Neural cell (in vitro differentiated cells): ENCODE data around the gene BFSP1.

Source experiments
- CTCF ChIP-seq: fragments of 450-650 bp; IDR thresholded peaks from 2 replicates; pipeline ENCODE4 v1.5.1; 2014; ENCODE audit warnings: antibody characterized with exemption, mild to moderate bottlenecking, moderate library complexity; ENCODE audit not compliant: poor library complexity, severe bottlenecking
- EP300 ChIP-seq: fragments of 450-650 bp; conservative IDR thresholded peaks from 2 replicates; pipeline ENCODE4 v1.6.1; 2014; ENCODE audit warnings: antibody characterized with exemption, mild to moderate bottlenecking, moderate library complexity; ENCODE audit not compliant: poor library complexity, severe bottlenecking
- EZH2 ChIP-seq: fragments of 200-600, 300-800 bp; shearing (Covaris generic), sonication (generic); IDR thresholded peaks from 2 replicates; pipeline ENCODE4 v1.6.1; 2014; ENCODE audit warnings: antibody characterized with exemption, low read length, borderline replicate concordance, mild to moderate bottlenecking; ENCODE audit not compliant: insufficient read depth, poor library complexity, severe bottlenecking
- MXI1 ChIP-seq: fragments of 450-650 bp; conservative IDR thresholded peaks from 2 replicates; pipeline ENCODE4 v1.6.1; 2014; ENCODE audit warnings: antibody characterized with exemption, mild to moderate bottlenecking; ENCODE audit not compliant: poor library complexity, severe bottlenecking
- POLR2AphosphoS5 ChIP-seq: IDR thresholded peaks from 2 replicates; pipeline ENCODE4 v1.6.1; 2012
- RAD21 ChIP-seq: fragments of 450-650 bp; conservative IDR thresholded peaks from 2 replicates; pipeline ENCODE4 v1.6.1; 2014; ENCODE audit warnings: antibody characterized with exemption, mild to moderate bottlenecking, moderate library complexity
- REST ChIP-seq: IDR thresholded peaks from 2 replicates; pipeline ENCODE4 v1.6.1; 2012; ENCODE audit warnings: borderline replicate concordance
- TAF1 ChIP-seq: IDR thresholded peaks from 2 replicates; pipeline ENCODE4 v1.6.1; 2012; ENCODE audit warnings: low read depth

- TF ChIP-seq CTCF (no peak), REST (peak; percentile 72), EZH2 (no peak), RAD21 (no peak), POLR2AphosphoS5 (peak; percentile 97), TAF1 (peak; percentile 51), MXI1 (peak; percentile 69), EP300 (peak; percentile 38)
Observed at GRCh38 chr20:17569616-17570346, 38.6 kb upstream of the BFSP1 start, which contains the start of gene DSTN.
